HepG2 (cell line): ENCODE measurements around the gene ZFP69. TPM values are rescaled to one million over a fixed set of nuclear protein-coding genes. Genes with fewer than 3 reads are reported as not detected.

Experiments
- KDM3A ChIP-seq: IDR thresholded peaks from 2 replicates; pipeline ENCODE4 v1.6.1; 2018; ENCODE audit warnings: low read depth, missing compliant biosample characterization
- KMT2B ChIP-seq: IDR thresholded peaks from 2 replicates; pipeline ENCODE4 v1.6.1; 2016; ENCODE audit warnings: missing genetic modification reagents, missing compliant biosample characterization
- NFE2L1 ChIP-seq: sonication (generic); formaldehyde crosslinking; IDR thresholded peaks from 2 replicates; pipeline ENCODE4 v1.4.0; 2020; ENCODE audit warnings: missing genetic modification reagents, mild to moderate bottlenecking, borderline replicate concordance
- RBAK ChIP-seq: sonication (generic); formaldehyde crosslinking; IDR thresholded peaks from 2 replicates; pipeline ENCODE4 v1.5.1; 2020; ENCODE audit warnings: mild to moderate bottlenecking, missing genetic modification reagents
- SATB2 ChIP-seq: sonication (generic); formaldehyde crosslinking; IDR thresholded peaks from 2 replicates; pipeline ENCODE4 v1.5.0; 2020; ENCODE audit warnings: missing genetic modification reagents
- SRF ChIP-seq: IDR thresholded peaks from 2 replicates; pipeline ENCODE4 v1.6.1; 2011; ENCODE audit warnings: mild to moderate bottlenecking, low read depth, low read length, moderate library complexity
- ZC3H13 ChIP-seq: sonication (generic); formaldehyde crosslinking; IDR thresholded peaks from 2 replicates; pipeline ENCODE4 v1.8.1; 2023; ENCODE audit warnings: mild to moderate bottlenecking, missing genetic modification reagents, moderate library complexity
- ZNF484 ChIP-seq: sonication (generic); formaldehyde crosslinking; IDR thresholded peaks from 2 replicates; pipeline ENCODE4 v1.5.1; 2020; ENCODE audit warnings: mild to moderate bottlenecking, low read depth, missing genetic modification reagents, borderline replicate concordance
- ZNF501 ChIP-seq: sonication (generic); formaldehyde crosslinking; IDR thresholded peaks from 2 replicates; pipeline ENCODE4 v1.5.1; 2020; ENCODE audit warnings: mild to moderate bottlenecking, moderate library complexity, missing genetic modification reagents
- polyA plus RNA-seq, 8 experiments: library from polyadenylated mRNA; depleted of rRNA in 3 of 8; stranded (reverse) in 7 of 8; unstranded in 1 of 8; fragments of >200 nt; fragmentation: Illumina TruSeq in 4 of 8; extraction: Trizol in 4 of 8; gene quantifications; 2 replicates each; pipeline versions ENCODE4 v1.2.1 to v1.2.3, GENCODE V29; 2011 to 2016; ENCODE audit warnings: low read depth in 4 of 8, missing spikeins in 1 of 8, mixed read lengths in 1 of 8; ENCODE audit not compliant: insufficient read depth in 1 of 8
- total RNA-seq, 5 experiments: library from RNA; depleted of rRNA; stranded (reverse); fragments of >200 nt; fragmentation: Illumina TruSeq; extraction: Trizol; gene quantifications; 2 replicates each; pipeline ENCODE4 v1.2.3, GENCODE V29; 2016; ENCODE audit warnings: low read depth in 1 of 5
- TF ChIP-seq, protein P1 (sequence below), 2 experiments: sonication (generic) in 1 of 2; formaldehyde crosslinking in 1 of 2; IDR thresholded peaks; 2 replicates each; pipeline versions ENCODE4 v1.6.1 to v1.9.0; 2014 to 2022; ENCODE audit warnings: antibody characterized with exemption in 1 of 2, borderline replicate concordance in 1 of 2, inconsistent platforms in 1 of 2, low read depth in 1 of 2, missing genetic modification reagents in 1 of 2
- TF ChIP-seq, protein P2 (sequence below): sonication (generic); formaldehyde crosslinking; IDR thresholded peaks from 2 replicates; pipeline ENCODE4 v1.5.0; 2020; ENCODE audit warnings: mild to moderate bottlenecking, missing genetic modification reagents
- TF ChIP-seq, protein P3 (sequence below): sonication (generic); formaldehyde crosslinking; IDR thresholded peaks from 2 replicates; pipeline ENCODE4 v1.4.0; 2020; ENCODE audit warnings: mild to moderate bottlenecking, missing genetic modification reagents, borderline replicate concordance
- TF ChIP-seq, protein P4 (sequence below): sonication (generic); formaldehyde crosslinking; IDR thresholded peaks from 2 replicates; pipeline ENCODE4 v1.8.0; 2022; ENCODE audit warnings: mild to moderate bottlenecking, missing genetic modification reagents, moderate library complexity

Gene ZFP69
- total and polyA plus RNA-seq, 2 of the 13 experiments (the other 11 are each of a cell fraction or from before 2014, with no cell fraction given), result 2.6 to 5.6 TPM

DNA sequence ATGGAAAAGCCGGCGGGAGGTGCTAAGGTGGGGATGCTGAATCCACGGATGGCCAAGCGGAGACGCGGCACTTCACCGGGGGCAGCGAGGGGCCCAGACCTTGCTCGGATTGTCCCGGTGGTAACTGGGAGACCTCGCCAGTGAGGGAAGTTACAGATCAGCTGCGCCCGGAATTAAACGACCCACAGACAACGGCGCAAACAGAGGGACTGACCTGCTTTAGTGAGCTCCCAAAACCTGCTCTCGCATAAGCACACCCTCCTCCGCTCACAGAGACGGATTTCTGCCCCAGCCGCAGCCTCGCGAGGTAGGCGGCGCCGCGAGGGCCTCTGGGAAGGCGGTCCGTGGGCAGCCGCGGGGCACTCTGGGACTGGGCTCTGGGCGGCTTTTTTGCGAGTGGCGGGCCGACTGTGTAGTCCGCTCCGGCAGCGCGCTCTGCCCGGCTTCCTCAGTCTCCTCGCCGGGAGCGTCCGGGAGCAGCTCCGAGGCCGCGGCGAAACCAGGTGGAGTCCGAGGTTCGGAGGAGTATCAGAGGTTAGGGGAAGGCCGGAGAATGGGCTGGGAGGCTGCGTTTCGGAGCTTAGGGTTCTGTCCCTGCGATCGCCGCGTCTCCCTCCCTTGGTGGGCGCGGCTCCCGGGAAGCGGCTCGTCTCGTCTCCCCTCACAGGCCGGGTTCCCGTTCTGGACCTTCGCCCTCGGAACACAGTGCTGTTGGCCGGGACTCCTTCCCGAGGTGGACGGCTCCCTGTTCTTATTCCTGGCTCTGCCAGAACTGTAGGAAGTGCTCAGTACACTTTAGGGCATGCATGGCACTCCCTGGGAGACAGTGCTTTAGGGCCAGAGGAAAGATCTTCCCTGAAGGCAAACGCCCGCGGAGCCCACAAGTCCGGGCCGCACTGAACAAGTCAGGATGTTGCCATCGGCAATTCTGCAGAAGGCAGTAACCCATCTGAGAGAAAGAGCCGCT lies 31.6 kb downstream of the ZFP69 start, which contains the start of gene EXO5 (continued):
- TF ChIP-seq, protein P1, sequence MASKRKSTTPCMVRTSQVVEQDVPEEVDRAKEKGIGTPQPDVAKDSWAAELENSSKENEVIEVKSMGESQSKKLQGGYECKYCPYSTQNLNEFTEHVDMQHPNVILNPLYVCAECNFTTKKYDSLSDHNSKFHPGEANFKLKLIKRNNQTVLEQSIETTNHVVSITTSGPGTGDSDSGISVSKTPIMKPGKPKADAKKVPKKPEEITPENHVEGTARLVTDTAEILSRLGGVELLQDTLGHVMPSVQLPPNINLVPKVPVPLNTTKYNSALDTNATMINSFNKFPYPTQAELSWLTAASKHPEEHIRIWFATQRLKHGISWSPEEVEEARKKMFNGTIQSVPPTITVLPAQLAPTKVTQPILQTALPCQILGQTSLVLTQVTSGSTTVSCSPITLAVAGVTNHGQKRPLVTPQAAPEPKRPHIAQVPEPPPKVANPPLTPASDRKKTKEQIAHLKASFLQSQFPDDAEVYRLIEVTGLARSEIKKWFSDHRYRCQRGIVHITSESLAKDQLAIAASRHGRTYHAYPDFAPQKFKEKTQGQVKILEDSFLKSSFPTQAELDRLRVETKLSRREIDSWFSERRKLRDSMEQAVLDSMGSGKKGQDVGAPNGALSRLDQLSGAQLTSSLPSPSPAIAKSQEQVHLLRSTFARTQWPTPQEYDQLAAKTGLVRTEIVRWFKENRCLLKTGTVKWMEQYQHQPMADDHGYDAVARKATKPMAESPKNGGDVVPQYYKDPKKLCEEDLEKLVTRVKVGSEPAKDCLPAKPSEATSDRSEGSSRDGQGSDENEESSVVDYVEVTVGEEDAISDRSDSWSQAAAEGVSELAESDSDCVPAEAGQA (IDR thresholded peaks at IDR 0.05; ENCODE audit: low read depth), result no peak
- TF ChIP-seq, protein P1 (CRISPR knock-in tag; IDR thresholded peaks at IDR 0.05; ENCODE audit: borderline replicate concordance), result no peak
- TF ChIP-seq RBAK (CRISPR knock-in tag) (no peak), KDM3A (CRISPR knock-in tag) (peak; percentile 69; the same call in 1 of the 2 replicates), ZNF501 (peak; percentile 77), SRF (no peak), SATB2 (CRISPR knock-in tag) (peak; percentile 65; the same call in 1 of the 2 replicates), ZNF484 (CRISPR knock-in tag) (0 out of 2 replicates have a peak, but pooled peaks have one; percentile 41), KMT2B (CRISPR knock-in tag) (peak; percentile 98), NFE2L1 (CRISPR knock-in tag) (no peak), ZC3H13 (CRISPR knock-in tag) (no peak)
- TF ChIP-seq, protein P2, sequence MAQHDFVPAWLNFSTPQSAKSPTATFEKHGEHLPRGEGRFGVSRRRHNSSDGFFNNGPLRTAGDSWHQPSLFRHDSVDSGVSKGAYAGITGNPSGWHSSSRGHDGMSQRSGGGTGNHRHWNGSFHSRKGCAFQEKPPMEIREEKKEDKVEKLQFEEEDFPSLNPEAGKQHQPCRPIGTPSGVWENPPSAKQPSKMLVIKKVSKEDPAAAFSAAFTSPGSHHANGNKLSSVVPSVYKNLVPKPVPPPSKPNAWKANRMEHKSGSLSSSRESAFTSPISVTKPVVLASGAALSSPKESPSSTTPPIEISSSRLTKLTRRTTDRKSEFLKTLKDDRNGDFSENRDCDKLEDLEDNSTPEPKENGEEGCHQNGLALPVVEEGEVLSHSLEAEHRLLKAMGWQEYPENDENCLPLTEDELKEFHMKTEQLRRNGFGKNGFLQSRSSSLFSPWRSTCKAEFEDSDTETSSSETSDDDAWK (CRISPR knock-in tag), result no peak
- TF ChIP-seq, protein P3, sequence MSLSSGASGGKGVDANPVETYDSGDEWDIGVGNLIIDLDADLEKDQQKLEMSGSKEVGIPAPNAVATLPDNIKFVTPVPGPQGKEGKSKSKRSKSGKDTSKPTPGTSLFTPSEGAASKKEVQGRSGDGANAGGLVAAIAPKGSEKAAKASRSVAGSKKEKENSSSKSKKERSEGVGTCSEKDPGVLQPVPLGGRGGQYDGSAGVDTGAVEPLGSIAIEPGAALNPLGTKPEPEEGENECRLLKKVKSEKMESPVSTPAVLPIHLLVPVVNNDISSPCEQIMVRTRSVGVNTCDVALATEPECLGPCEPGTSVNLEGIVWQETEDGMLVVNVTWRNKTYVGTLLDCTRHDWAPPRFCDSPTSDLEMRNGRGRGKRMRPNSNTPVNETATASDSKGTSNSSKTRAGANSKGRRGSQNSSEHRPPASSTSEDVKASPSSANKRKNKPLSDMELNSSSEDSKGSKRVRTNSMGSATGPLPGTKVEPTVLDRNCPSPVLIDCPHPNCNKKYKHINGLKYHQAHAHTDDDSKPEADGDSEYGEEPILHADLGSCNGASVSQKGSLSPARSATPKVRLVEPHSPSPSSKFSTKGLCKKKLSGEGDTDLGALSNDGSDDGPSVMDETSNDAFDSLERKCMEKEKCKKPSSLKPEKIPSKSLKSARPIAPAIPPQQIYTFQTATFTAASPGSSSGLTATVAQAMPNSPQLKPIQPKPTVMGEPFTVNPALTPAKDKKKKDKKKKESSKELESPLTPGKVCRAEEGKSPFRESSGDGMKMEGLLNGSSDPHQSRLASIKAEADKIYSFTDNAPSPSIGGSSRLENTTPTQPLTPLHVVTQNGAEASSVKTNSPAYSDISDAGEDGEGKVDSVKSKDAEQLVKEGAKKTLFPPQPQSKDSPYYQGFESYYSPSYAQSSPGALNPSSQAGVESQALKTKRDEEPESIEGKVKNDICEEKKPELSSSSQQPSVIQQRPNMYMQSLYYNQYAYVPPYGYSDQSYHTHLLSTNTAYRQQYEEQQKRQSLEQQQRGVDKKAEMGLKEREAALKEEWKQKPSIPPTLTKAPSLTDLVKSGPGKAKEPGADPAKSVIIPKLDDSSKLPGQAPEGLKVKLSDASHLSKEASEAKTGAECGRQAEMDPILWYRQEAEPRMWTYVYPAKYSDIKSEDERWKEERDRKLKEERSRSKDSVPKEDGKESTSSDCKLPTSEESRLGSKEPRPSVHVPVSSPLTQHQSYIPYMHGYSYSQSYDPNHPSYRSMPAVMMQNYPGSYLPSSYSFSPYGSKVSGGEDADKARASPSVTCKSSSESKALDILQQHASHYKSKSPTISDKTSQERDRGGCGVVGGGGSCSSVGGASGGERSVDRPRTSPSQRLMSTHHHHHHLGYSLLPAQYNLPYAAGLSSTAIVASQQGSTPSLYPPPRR, result peak; percentile 50
- TF ChIP-seq, protein P4, sequence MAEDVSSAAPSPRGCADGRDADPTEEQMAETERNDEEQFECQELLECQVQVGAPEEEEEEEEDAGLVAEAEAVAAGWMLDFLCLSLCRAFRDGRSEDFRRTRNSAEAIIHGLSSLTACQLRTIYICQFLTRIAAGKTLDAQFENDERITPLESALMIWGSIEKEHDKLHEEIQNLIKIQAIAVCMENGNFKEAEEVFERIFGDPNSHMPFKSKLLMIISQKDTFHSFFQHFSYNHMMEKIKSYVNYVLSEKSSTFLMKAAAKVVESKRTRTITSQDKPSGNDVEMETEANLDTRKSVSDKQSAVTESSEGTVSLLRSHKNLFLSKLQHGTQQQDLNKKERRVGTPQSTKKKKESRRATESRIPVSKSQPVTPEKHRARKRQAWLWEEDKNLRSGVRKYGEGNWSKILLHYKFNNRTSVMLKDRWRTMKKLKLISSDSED (CRISPR knock-in tag), result no peak
